ENCODE data around the gene CACUL1.

The CACUL1 gene

GRCh38 chr10:118667732-118668131 lies 87.0 kb downstream of the CACUL1 start:
- Histone ChIP-seq H4K20me1 (ENCODE audit: control insufficient read depth, insufficient read depth, low read depth, low read length) (no peaks in the 10 kb centered on the region), H3K79me2 (ENCODE audit: control insufficient read depth, low read length) (no peaks in the 10 kb centered on the region), H3K4me2 (ENCODE audit: low read length) (no peak overlapping the region), H3F3A (ENCODE audit: control insufficient read depth, insufficient read depth) (no peaks in the 10 kb centered on the region), H3K36me3 (ENCODE audit: control insufficient read depth, low read length) (no peaks in the 10 kb centered on the region), H3K9me2 (replicated peaks; ENCODE audit: control insufficient read depth, low read length) (no peaks in the 10 kb centered on the region), H3K4me1 (ENCODE audit: control insufficient read depth, low read length) (0 out of 2 replicates have a peak, but pooled peaks cover 7% of the 10 kb centered on the region), H3K27ac (ENCODE audit: low read depth, low read length) (no peak overlapping the region), H3K9me3 (ENCODE audit: control insufficient read depth, insufficient read depth, low read length) (no peaks in the 10 kb centered on the region), H3K27me3 (ENCODE audit: control insufficient read depth, low read length) (0 out of 2 replicates have a peak, but pooled peaks cover 5% of the 10 kb centered on the region), H3K4me3 (ENCODE audit: low read length) (no peak overlapping the region)
- TF ChIP-seq CTCF (IDR thresholded peaks at IDR 0.05; ENCODE audit: low read depth, low read length, poor library complexity, severe bottlenecking) = no peak
- no peak for TF ChIP-seq EZH2phosphoT487 (IDR thresholded peaks at IDR 0.05; ENCODE audit: borderline replicate concordance, low read length)

GRCh38 chr10:118666350-118666749 lies 88.4 kb downstream of the CACUL1 start:
- H3K36me3 ChIP-seq (ENCODE audit: control insufficient read depth, low read length) = no peaks in the 10 kb centered on the region
- H3K27me3 ChIP-seq (ENCODE audit: control insufficient read depth, low read length) = 0 out of 2 replicates have a peak, but pooled peaks cover 5% of the 10 kb centered on the region
- H3F3A ChIP-seq (ENCODE audit: control insufficient read depth, insufficient read depth) = no peaks in the 10 kb centered on the region
- no peak overlapping the region for H3K4me3 ChIP-seq (ENCODE audit: low read length)
- TF ChIP-seq CTCF (IDR thresholded peaks at IDR 0.05; ENCODE audit: low read depth, low read length, poor library complexity, severe bottlenecking) = no peak
- TF ChIP-seq EZH2phosphoT487 (IDR thresholded peaks at IDR 0.05; ENCODE audit: borderline replicate concordance, low read length) = no peak
- no peaks in the 10 kb centered on the region for H3K79me2 ChIP-seq (ENCODE audit: control insufficient read depth, low read length)
- H3K4me1 ChIP-seq (ENCODE audit: control insufficient read depth, low read length) = 0 out of 2 replicates have a peak, but pooled peaks cover 7% of the 10 kb centered on the region
- no peaks in the 10 kb centered on the region for H3K9me3 ChIP-seq (ENCODE audit: control insufficient read depth, insufficient read depth, low read length)
- H3K9me2 ChIP-seq (replicated peaks; ENCODE audit: control insufficient read depth, low read length) = no peaks in the 10 kb centered on the region
- no peaks in the 10 kb centered on the region for H4K20me1 ChIP-seq (ENCODE audit: control insufficient read depth, insufficient read depth, low read depth, low read length)
- H3K4me2 ChIP-seq (ENCODE audit: low read length) = no peak overlapping the region
- H3K27ac ChIP-seq (ENCODE audit: low read depth, low read length) = no peak overlapping the region

- Histone ChIP-seq H3K27ac (ENCODE audit: low read depth, low read length) (no peak overlapping the region), H4K20me1 (ENCODE audit: control insufficient read depth, insufficient read depth, low read depth, low read length) (no peaks in the 10 kb centered on the region), H3K4me1 (ENCODE audit: control insufficient read depth, low read length) (0 out of 2 replicates have a peak, but pooled peaks cover 2% of the 10 kb centered on the region), H3K4me2 (ENCODE audit: low read length) (no peak overlapping the region), H3K4me3 (ENCODE audit: low read length) (no peak overlapping the region), H3K27me3 (ENCODE audit: control insufficient read depth, low read length) (peaks cover 6% of the 10 kb centered on the region; the same call in 1 of the 2 replicates), H3F3A (ENCODE audit: control insufficient read depth, insufficient read depth) (no peaks in the 10 kb centered on the region), H3K9me2 (replicated peaks; ENCODE audit: control insufficient read depth, low read length) (no peaks in the 10 kb centered on the region), H3K36me3 (ENCODE audit: control insufficient read depth, low read length) (no peaks in the 10 kb centered on the region), H3K9me3 (ENCODE audit: control insufficient read depth, insufficient read depth, low read length) (no peaks in the 10 kb centered on the region), H3K79me2 (ENCODE audit: control insufficient read depth, low read length) (no peaks in the 10 kb centered on the region)
- TF ChIP-seq EZH2phosphoT487 (IDR thresholded peaks at IDR 0.05; ENCODE audit: borderline replicate concordance, low read length) (no peak), CTCF (IDR thresholded peaks at IDR 0.05; ENCODE audit: low read depth, low read length, poor library complexity, severe bottlenecking) (no peak)
Measured at GRCh38 chr10:118664321-118664720, 90.4 kb downstream of the CACUL1 start.
